Measurements from ENCODE around the gene SEBOX.

- no peak for TF ChIP-seq CTCF (IDR thresholded peaks at IDR 0.05; ENCODE audit: control extremely low read depth in 1 of 3, insufficient read depth in 1 of 3, low read depth in 1 of 3, low read length in 3 of 3)
- no peak for TF ChIP-seq POLR2A (IDR thresholded peaks at IDR 0.05; ENCODE audit: control extremely low read depth in 1 of 2, low read depth in 2 of 2, low read length in 2 of 2)
- no peak for TF ChIP-seq RBBP5 (IDR thresholded peaks at IDR 0.05; ENCODE audit: borderline replicate concordance, low read depth, low read length)
- no peak for TF ChIP-seq GTF2F1 (IDR thresholded peaks at IDR 0.05; ENCODE audit: borderline replicate concordance, low read depth, low read length)
- no peak for TF ChIP-seq TCF12 (IDR thresholded peaks at IDR 0.05; ENCODE audit: low read depth, low read length)
- no peak for TF ChIP-seq BRCA1 (IDR thresholded peaks at IDR 0.05; ENCODE audit: low read depth, low read length)
- no peak for TF ChIP-seq CHD1 (IDR thresholded peaks at IDR 0.05; ENCODE audit: low read depth, low read length)
- TF ChIP-seq PHF8 (conservative IDR thresholded peaks at IDR 0.05; ENCODE audit: low read depth, low read length), result no peak
These were observed 2.8 kb upstream of the SEBOX start for GRCh38 chr17:28367641-28368305.
